Stomach smooth muscle (tissue), 2 donors: Measurements from ENCODE around the gene EGFL6.
A peak's percentile ranks its signal among the peaks of the same experiment; 100 is the strongest.

Experiments used
- H3K27ac ChIP-seq: one replicate; pipeline ENCODE4 v1.7.0; 2013; ENCODE audit warnings: mild to moderate bottlenecking, low read length, inconsistent platforms
- H3K27me3 ChIP-seq, 2 donors: one replicate each; pipeline ENCODE4 v1.7.0; 2013; ENCODE audit warnings: low read length in 2 of 2; ENCODE audit not compliant: insufficient read depth in 2 of 2, control insufficient read depth in 1 of 2
- H3K36me3 ChIP-seq, 2 donors: one replicate each; pipeline ENCODE4 v1.7.0; 2013; ENCODE audit warnings: low read length in 2 of 2; ENCODE audit not compliant: control insufficient read depth in 2 of 2, insufficient read depth in 2 of 2
- H3K4me1 ChIP-seq: one replicate; pipeline ENCODE4 v1.7.0; 2013; ENCODE audit warnings: low read length; ENCODE audit not compliant: control insufficient read depth, insufficient read depth
- H3K4me3 ChIP-seq, 2 donors: one replicate each; pipeline ENCODE4 v1.7.0; 2013; ENCODE audit warnings: low read length in 2 of 2
- H3K9ac ChIP-seq, 2 donors: one replicate each; pipeline ENCODE4 v1.7.0; 2013; ENCODE audit warnings: low read length in 2 of 2, mild to moderate bottlenecking in 1 of 2
- H3K9me3 ChIP-seq, 2 donors: one replicate each; pipeline ENCODE4 v1.7.0; 2013; ENCODE audit warnings: low read length in 2 of 2; ENCODE audit not compliant: control insufficient read depth in 2 of 2
- donor health status: healthy.
- donor health status: Pancreatic carcinoma.

Gene EGFL6

GRCh38 chrX:13569479-13570260 lies at the start of gene EGFL6:
TSS of gene EGFL6 (plus strand) at chrX:13569601. CDS start at chrX:13569862, 261 bp downstream.
- peaks cover 0 to 3% of the 10 kb centered on the region in 2 donors for H3K9me3 ChIP-seq
- no peak within 1 kb of the TSS for H3K9ac ChIP-seq
- no peak within 1 kb of the TSS for H3K27ac ChIP-seq
- peaks cover 13 to 45% of the 10 kb centered on the region in 2 donors for H3K27me3 ChIP-seq
- H3K36me3 ChIP-seq: no peaks in the 10 kb centered on the region
- H3K4me1 ChIP-seq: no peaks in the 10 kb centered on the region
- H3K4me3 ChIP-seq: peak within 1 kb of the TSS in 1 of 2 donors; percentile 23

GRCh38 chrX:13520351-13520750 lies 49.0 kb upstream of the EGFL6 start:
- H3K36me3 ChIP-seq: no peaks in the 10 kb centered on the region
- no peak overlapping the region for H3K4me3 ChIP-seq
- no peaks in the 10 kb centered on the region for H3K27me3 ChIP-seq
- no peak overlapping the region for H3K27ac ChIP-seq
- no peaks in the 10 kb centered on the region for H3K4me1 ChIP-seq
- no peaks in the 10 kb centered on the region for H3K9me3 ChIP-seq
- no peak overlapping the region for H3K9ac ChIP-seq

GRCh38 chrX:13520936-13521335 lies 48.5 kb upstream of the EGFL6 start:
- Histone ChIP-seq H3K4me1 (no peaks in the 10 kb centered on the region), H3K9me3 (no peaks in the 10 kb centered on the region), H3K27ac (no peak overlapping the region), H3K4me3 (no peak overlapping the region), H3K27me3 (peaks cover 0 to 2% of the 10 kb centered on the region in 2 donors), H3K36me3 (no peaks in the 10 kb centered on the region), H3K9ac (no peak overlapping the region)

- H3K36me3 ChIP-seq: no peaks in the 10 kb centered on the region
- H3K4me3 ChIP-seq: no peak overlapping the region
- no peak overlapping the region for H3K27ac ChIP-seq
- no peaks in the 10 kb centered on the region for H3K9me3 ChIP-seq
- no peak overlapping the region for H3K9ac ChIP-seq
- H3K27me3 ChIP-seq: peaks cover 0 to 2% of the 10 kb centered on the region in 2 donors
- H3K4me1 ChIP-seq: no peaks in the 10 kb centered on the region
Observed at GRCh38 chrX:13522811-13523210, 46.6 kb upstream of the EGFL6 start.

GRCh38 chrX:13533726-13534125 lies 35.7 kb upstream of the EGFL6 start:
- Histone ChIP-seq H3K36me3 (no peaks in the 10 kb centered on the region), H3K4me1 (no peaks in the 10 kb centered on the region), H3K27me3 (peaks cover 0 to 6% of the 10 kb centered on the region in 2 donors), H3K27ac (no peak overlapping the region), H3K4me3 (no peak overlapping the region), H3K9ac (no peak overlapping the region), H3K9me3 (peaks cover 0 to 3% of the 10 kb centered on the region in 2 donors)

GRCh38 chrX:13535376-13536165 lies 33.8 kb upstream of the EGFL6 start:
- H3K27ac ChIP-seq: no peak overlapping the region
- H3K36me3 ChIP-seq: no peaks in the 10 kb centered on the region
- H3K27me3 ChIP-seq: peaks cover 0 to 8% of the 10 kb centered on the region in 2 donors
- no peaks in the 10 kb centered on the region for H3K4me1 ChIP-seq
- peaks cover 0 to 3% of the 10 kb centered on the region in 2 donors for H3K9me3 ChIP-seq
- H3K4me3 ChIP-seq: no peak overlapping the region
- H3K9ac ChIP-seq: no peak overlapping the region

- Histone ChIP-seq H3K27ac (no peak overlapping the region), H3K9me3 (peaks cover 0 to 3% of the 10 kb centered on the region in 2 donors), H3K36me3 (no peaks in the 10 kb centered on the region), H3K27me3 (peaks cover 0 to 8% of the 10 kb centered on the region in 2 donors), H3K9ac (no peak overlapping the region), H3K4me1 (no peaks in the 10 kb centered on the region), H3K4me3 (no peak overlapping the region)
Observed at GRCh38 chrX:13536551-13536950, 32.9 kb upstream of the EGFL6 start.

- no peaks in the 10 kb centered on the region for H3K4me1 ChIP-seq
- H3K27ac ChIP-seq: no peak overlapping the region
- no peak overlapping the region for H3K9ac ChIP-seq
- peaks cover 0 to 3% of the 10 kb centered on the region in 2 donors for H3K27me3 ChIP-seq
- H3K9me3 ChIP-seq: peaks cover 0 to 3% of the 10 kb centered on the region in 2 donors
- H3K36me3 ChIP-seq: no peaks in the 10 kb centered on the region
- H3K4me3 ChIP-seq: no peak overlapping the region
Observed at GRCh38 chrX:13538414-13538813, 31.0 kb upstream of the EGFL6 start.

GRCh38 chrX:13540602-13541001 lies 28.8 kb upstream of the EGFL6 start:
- no peak overlapping the region for H3K27ac ChIP-seq
- no peaks in the 10 kb centered on the region for H3K36me3 ChIP-seq
- H3K9me3 ChIP-seq: no peaks in the 10 kb centered on the region

GRCh38 chrX:13545726-13546125 lies 23.7 kb upstream of the EGFL6 start:
- Histone ChIP-seq H3K4me1 (no peaks in the 10 kb centered on the region), H3K4me3 (no peak overlapping the region), H3K36me3 (no peaks in the 10 kb centered on the region), H3K27me3 (peaks cover 0 to 8% of the 10 kb centered on the region in 2 donors), H3K9me3 (no peaks in the 10 kb centered on the region), H3K27ac (no peak overlapping the region), H3K9ac (no peak overlapping the region)

More at GRCh38 chrX:13540602-13541001, 28.8 kb upstream of the EGFL6 start:
- H3K4me1 ChIP-seq: no peaks in the 10 kb centered on the region
- no peak overlapping the region for H3K9ac ChIP-seq
- H3K4me3 ChIP-seq: no peak overlapping the region
- peaks cover 0 to 2% of the 10 kb centered on the region in 2 donors for H3K27me3 ChIP-seq
